SK-N-SH treated with all-trans-retinoic acid at 6 μM for 48 hours (cell line): Measurements from ENCODE around the gene FCN2.

Experiments used
- ATAC-seq: fragments of 200-7000 bp; cut with Tn5 transposase; 3 replicates; pipeline ENCODE4 v1.9.1; 2020; ENCODE audit warnings: mild to moderate bottlenecking, moderate library complexity
- BACH2 ChIP-seq: fragments of 250-450 bp; sonication (Bioruptor Pico); IDR thresholded peaks from 2 replicates; pipeline ENCODE4 v1.9.0; 2021; ENCODE audit warnings: mild to moderate bottlenecking, borderline replicate concordance
- CSDC2 ChIP-seq: fragments of 250-450 bp; sonication (Bioruptor Pico); IDR thresholded peaks from 2 replicates; pipeline ENCODE4 v1.5.0; 2020; ENCODE audit warnings: mild to moderate bottlenecking, moderate library complexity
- ESRRG ChIP-seq: fragments of 250-450 bp; sonication (Bioruptor Pico); IDR thresholded peaks from 2 replicates; pipeline ENCODE4 v1.6.1; 2021; ENCODE audit warnings: mild to moderate bottlenecking
- GLIS3 ChIP-seq: fragments of 250-450 bp; sonication (Bioruptor Pico); IDR thresholded peaks from 2 replicates; pipeline ENCODE4 v1.5.0; 2020; ENCODE audit warnings: mild to moderate bottlenecking, moderate library complexity
- ISL1 ChIP-seq: fragments of 250-450 bp; sonication (Bioruptor Pico); IDR thresholded peaks from 2 replicates; pipeline ENCODE4 v2.1.2; 2022; ENCODE audit warnings: mild to moderate bottlenecking, moderate library complexity
- PPARA ChIP-seq: fragments of 250-450 bp; sonication (Bioruptor Pico); IDR thresholded peaks from 2 replicates; pipeline ENCODE4 v1.5.0; 2020; ENCODE audit warnings: mild to moderate bottlenecking, borderline replicate concordance
- RARB ChIP-seq: fragments of 250-450 bp; sonication (Bioruptor Pico); IDR thresholded peaks from 2 replicates; pipeline ENCODE4 v1.8.0; 2021; ENCODE audit warnings: mild to moderate bottlenecking, moderate library complexity
- SNAI2 ChIP-seq: fragments of 250-450 bp; sonication (Bioruptor Pico); IDR thresholded peaks from 2 replicates; pipeline ENCODE4 v1.5.0; 2020; ENCODE audit warnings: mild to moderate bottlenecking, moderate library complexity
- TCF4 ChIP-seq: fragments of 250-450 bp; sonication (Bioruptor Pico); IDR thresholded peaks from 2 replicates; pipeline ENCODE4 v1.8.0; 2021; ENCODE audit warnings: mild to moderate bottlenecking, moderate library complexity, borderline replicate concordance
- TOX ChIP-seq: fragments of 250-450 bp; sonication (Bioruptor Pico); IDR thresholded peaks from 2 replicates; pipeline ENCODE4 v1.8.0; 2021; ENCODE audit warnings: mild to moderate bottlenecking, moderate library complexity, borderline replicate concordance
- ZC3H10 ChIP-seq: fragments of 250-450 bp; sonication (Bioruptor Pico); IDR thresholded peaks from 2 replicates; pipeline ENCODE4 v1.5.1; 2021; ENCODE audit warnings: mild to moderate bottlenecking, moderate library complexity
- ZFP3 ChIP-seq: fragments of 250-450 bp; sonication (Bioruptor Pico); IDR thresholded peaks from 2 replicates; pipeline ENCODE4 v1.5.0; 2020; ENCODE audit warnings: mild to moderate bottlenecking, moderate library complexity
- ZFP30 ChIP-seq: fragments of 450-650 bp; formaldehyde crosslinking; IDR thresholded peaks from 2 replicates; pipeline ENCODE4 v1.5.0; 2022; ENCODE audit warnings: mild to moderate bottlenecking, moderate library complexity
- ZNF565 ChIP-seq: fragments of 450-650 bp; formaldehyde crosslinking; conservative IDR thresholded peaks from 2 replicates; pipeline ENCODE4 v1.5.0; 2020; ENCODE audit warnings: low read depth, mild to moderate bottlenecking, moderate library complexity
- ZNF70 ChIP-seq: fragments of 450-650 bp; formaldehyde crosslinking; IDR thresholded peaks from 2 replicates; pipeline ENCODE4 v1.5.0; 2020; ENCODE audit warnings: mild to moderate bottlenecking, moderate library complexity
- ZNF8 ChIP-seq: fragments of 450-650 bp; formaldehyde crosslinking; IDR thresholded peaks from 2 replicates; pipeline ENCODE4 v1.5.0; 2020; ENCODE audit warnings: mild to moderate bottlenecking, moderate library complexity
- TF ChIP-seq, protein P1 (sequence below): fragments of 250-450 bp; sonication (Bioruptor Pico); IDR thresholded peaks from 2 replicates; pipeline ENCODE4 v1.8.0; 2021; ENCODE audit warnings: low read depth, mild to moderate bottlenecking, moderate library complexity, borderline replicate concordance
- TF ChIP-seq, protein P2 (sequence below): fragments of 250-450 bp; sonication (Bioruptor Pico); IDR thresholded peaks from 2 replicates; pipeline ENCODE4 v1.5.0; 2020; ENCODE audit warnings: mild to moderate bottlenecking, moderate library complexity
- TF ChIP-seq, protein P3 (sequence below): fragments of 250-450 bp; sonication (Bioruptor Pico); IDR thresholded peaks from 2 replicates; pipeline ENCODE4 v1.5.1; 2020; ENCODE audit warnings: low read depth, mild to moderate bottlenecking, moderate library complexity
- TF ChIP-seq, protein P4 (sequence below): fragments of 250-450 bp; sonication (Bioruptor Pico); IDR thresholded peaks from 2 replicates; pipeline ENCODE4 v1.5.1; 2021; ENCODE audit warnings: mild to moderate bottlenecking, moderate library complexity
- TF ChIP-seq, protein P5 (sequence below): fragments of 250-450 bp; sonication (Bioruptor Pico); IDR thresholded peaks from 2 replicates; pipeline ENCODE4 v1.8.0; 2020; ENCODE audit warnings: mild to moderate bottlenecking, moderate library complexity, borderline replicate concordance

FCN2 gene

DNA sequence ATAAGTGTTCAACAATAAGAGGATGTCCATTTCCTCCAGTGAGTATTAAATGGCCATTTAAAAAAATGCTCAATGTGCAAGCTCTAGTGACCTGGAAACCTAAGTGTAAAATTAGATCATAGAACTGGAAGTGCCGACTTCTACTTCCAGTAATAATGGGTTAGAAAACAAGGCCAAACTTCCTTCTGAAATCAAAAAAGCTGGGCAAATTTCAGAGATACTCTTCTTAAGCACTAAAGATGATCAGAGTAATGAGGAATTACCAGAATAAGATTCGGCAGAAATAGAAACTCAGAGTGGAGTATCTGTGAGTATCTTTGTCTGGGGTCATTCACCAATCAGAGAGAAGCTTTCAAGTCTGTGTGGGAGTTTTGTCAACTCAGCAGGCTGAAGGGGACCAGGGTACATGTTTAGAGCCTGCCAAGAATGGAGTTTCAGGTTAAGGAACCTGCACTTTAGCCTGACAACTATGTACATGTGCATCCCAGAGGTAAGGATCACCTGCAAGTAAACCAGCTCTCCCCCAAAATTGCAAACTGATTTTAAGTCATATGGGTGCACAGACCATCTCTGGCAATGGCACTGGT is 17.1 kb downstream of the FCN2 start:
- TF ChIP-seq ESRRG (CRISPR knock-in tag) (no peak), SNAI2 (CRISPR knock-in tag) (no peak), CSDC2 (no peak), TCF4 (CRISPR knock-in tag) (no peak), TOX (CRISPR knock-in tag) (no peak), RARB (CRISPR knock-in tag) (no peak), BACH2 (no peak), ISL1 (CRISPR knock-in tag) (no peak), PPARA (no peak)
- TF ChIP-seq, protein P1, sequence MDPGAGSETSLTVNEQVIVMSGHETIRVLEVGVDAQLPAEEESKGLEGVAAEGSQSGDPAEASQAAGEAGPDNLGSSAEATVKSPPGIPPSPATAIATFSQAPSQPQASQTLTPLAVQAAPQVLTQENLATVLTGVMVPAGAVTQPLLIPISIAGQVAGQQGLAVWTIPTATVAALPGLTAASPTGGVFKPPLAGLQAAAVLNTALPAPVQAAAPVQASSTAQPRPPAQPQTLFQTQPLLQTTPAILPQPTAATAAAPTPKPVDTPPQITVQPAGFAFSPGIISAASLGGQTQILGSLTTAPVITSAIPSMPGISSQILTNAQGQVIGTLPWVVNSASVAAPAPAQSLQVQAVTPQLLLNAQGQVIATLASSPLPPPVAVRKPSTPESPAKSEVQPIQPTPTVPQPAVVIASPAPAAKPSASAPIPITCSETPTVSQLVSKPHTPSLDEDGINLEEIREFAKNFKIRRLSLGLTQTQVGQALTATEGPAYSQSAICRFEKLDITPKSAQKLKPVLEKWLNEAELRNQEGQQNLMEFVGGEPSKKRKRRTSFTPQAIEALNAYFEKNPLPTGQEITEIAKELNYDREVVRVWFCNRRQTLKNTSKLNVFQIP (CRISPR knock-in tag), result no peak
- TF ChIP-seq, protein P2, sequence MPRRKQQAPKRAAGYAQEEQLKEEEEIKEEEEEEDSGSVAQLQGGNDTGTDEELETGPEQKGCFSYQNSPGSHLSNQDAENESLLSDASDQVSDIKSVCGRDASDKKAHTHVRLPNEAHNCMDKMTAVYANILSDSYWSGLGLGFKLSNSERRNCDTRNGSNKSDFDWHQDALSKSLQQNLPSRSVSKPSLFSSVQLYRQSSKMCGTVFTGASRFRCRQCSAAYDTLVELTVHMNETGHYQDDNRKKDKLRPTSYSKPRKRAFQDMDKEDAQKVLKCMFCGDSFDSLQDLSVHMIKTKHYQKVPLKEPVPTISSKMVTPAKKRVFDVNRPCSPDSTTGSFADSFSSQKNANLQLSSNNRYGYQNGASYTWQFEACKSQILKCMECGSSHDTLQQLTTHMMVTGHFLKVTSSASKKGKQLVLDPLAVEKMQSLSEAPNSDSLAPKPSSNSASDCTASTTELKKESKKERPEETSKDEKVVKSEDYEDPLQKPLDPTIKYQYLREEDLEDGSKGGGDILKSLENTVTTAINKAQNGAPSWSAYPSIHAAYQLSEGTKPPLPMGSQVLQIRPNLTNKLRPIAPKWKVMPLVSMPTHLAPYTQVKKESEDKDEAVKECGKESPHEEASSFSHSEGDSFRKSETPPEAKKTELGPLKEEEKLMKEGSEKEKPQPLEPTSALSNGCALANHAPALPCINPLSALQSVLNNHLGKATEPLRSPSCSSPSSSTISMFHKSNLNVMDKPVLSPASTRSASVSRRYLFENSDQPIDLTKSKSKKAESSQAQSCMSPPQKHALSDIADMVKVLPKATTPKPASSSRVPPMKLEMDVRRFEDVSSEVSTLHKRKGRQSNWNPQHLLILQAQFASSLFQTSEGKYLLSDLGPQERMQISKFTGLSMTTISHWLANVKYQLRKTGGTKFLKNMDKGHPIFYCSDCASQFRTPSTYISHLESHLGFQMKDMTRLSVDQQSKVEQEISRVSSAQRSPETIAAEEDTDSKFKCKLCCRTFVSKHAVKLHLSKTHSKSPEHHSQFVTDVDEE (CRISPR knock-in tag), result no peak
- TF ChIP-seq, protein P3, sequence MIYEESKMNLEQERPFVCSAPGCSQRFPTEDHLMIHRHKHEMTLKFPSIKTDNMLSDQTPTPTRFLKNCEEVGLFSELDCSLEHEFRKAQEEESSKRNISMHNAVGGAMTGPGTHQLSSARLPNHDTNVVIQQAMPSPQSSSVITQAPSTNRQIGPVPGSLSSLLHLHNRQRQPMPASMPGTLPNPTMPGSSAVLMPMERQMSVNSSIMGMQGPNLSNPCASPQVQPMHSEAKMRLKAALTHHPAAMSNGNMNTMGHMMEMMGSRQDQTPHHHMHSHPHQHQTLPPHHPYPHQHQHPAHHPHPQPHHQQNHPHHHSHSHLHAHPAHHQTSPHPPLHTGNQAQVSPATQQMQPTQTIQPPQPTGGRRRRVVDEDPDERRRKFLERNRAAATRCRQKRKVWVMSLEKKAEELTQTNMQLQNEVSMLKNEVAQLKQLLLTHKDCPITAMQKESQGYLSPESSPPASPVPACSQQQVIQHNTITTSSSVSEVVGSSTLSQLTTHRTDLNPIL (CRISPR knock-in tag), result no peak
- TF ChIP-seq, protein P4, sequence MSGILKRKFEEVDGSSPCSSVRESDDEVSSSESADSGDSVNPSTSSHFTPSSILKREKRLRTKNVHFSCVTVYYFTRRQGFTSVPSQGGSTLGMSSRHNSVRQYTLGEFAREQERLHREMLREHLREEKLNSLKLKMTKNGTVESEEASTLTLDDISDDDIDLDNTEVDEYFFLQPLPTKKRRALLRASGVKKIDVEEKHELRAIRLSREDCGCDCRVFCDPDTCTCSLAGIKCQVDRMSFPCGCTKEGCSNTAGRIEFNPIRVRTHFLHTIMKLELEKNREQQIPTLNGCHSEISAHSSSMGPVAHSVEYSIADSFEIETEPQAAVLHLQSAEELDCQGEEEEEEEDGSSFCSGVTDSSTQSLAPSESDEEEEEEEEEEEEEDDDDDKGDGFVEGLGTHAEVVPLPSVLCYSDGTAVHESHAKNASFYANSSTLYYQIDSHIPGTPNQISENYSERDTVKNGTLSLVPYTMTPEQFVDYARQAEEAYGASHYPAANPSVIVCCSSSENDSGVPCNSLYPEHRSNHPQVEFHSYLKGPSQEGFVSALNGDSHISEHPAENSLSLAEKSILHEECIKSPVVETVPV (CRISPR knock-in tag), result no peak
- TF ChIP-seq, protein P5, sequence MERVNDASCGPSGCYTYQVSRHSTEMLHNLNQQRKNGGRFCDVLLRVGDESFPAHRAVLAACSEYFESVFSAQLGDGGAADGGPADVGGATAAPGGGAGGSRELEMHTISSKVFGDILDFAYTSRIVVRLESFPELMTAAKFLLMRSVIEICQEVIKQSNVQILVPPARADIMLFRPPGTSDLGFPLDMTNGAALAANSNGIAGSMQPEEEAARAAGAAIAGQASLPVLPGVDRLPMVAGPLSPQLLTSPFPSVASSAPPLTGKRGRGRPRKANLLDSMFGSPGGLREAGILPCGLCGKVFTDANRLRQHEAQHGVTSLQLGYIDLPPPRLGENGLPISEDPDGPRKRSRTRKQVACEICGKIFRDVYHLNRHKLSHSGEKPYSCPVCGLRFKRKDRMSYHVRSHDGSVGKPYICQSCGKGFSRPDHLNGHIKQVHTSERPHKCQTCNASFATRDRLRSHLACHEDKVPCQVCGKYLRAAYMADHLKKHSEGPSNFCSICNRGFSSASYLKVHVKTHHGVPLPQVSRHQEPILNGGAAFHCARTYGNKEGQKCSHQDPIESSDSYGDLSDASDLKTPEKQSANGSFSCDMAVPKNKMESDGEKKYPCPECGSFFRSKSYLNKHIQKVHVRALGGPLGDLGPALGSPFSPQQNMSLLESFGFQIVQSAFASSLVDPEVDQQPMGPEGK (CRISPR knock-in tag), result no peak

DNA sequence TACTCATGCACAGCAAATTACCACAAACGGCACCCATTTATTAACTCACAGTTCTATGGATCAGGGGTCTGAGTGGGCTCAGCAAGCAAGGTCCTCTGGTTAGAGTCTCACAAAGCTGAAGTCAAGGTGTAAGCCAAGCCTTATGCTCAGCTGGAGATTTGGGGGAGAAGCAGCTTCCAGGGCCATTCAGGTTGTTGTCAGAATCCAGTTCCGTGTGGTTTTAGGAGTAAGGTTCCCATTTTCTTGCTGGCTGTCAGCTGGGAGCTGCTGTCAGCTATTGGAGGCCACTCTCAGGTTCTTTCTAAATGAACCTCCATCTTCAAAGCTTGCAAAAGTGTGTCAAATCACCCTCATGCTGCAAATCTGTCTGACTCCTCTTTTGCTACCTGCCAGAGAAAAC is 17.7 kb downstream of the FCN2 start:
- TF ChIP-seq, protein P3 (CRISPR knock-in tag), result no peak
- TF ChIP-seq, protein P2 (CRISPR knock-in tag), result no peak
- no peak for TF ChIP-seq ZFP3 (CRISPR knock-in tag)
- no peak for TF ChIP-seq ISL1 (CRISPR knock-in tag)
- no peak for TF ChIP-seq CSDC2
- TF ChIP-seq SNAI2 (CRISPR knock-in tag), result no peak
- TF ChIP-seq, protein P5 (CRISPR knock-in tag), result no peak
- TF ChIP-seq, protein P1 (CRISPR knock-in tag), result no peak
- no peak for TF ChIP-seq ZNF565 (CRISPR knock-in tag)
- TF ChIP-seq GLIS3 (CRISPR knock-in tag), result no peak
- TF ChIP-seq ZNF70 (CRISPR knock-in tag), result no peak
- no peak for TF ChIP-seq TCF4 (CRISPR knock-in tag)
- no peak for TF ChIP-seq ZFP30
- TF ChIP-seq ZNF8 (CRISPR knock-in tag), result no peak
- no peak for TF ChIP-seq ZC3H10 (CRISPR knock-in tag)
- TF ChIP-seq PPARA, result no peak
- TF ChIP-seq, all 23 proteins: peak for 0
- ATAC-seq, result no peak

More for the DNA sequence above, 17.1 kb downstream of the FCN2 start:
- ATAC-seq, result no peak
